ENCODE results near the gene CPM.

Gene CPM

GRCh38 chr12:68863109-68863770 lies 69.7 kb downstream of the CPM start:
- no peak for DNase-seq (ENCODE audit: low read depth)
- no peak for TF ChIP-seq MAX (IDR thresholded peaks at IDR 0.05; ENCODE audit: low read depth, low read length)
- TF ChIP-seq CTCF (IDR thresholded peaks at IDR 0.05; ENCODE audit: low read depth, low read length), result no peak
- no peak for TF ChIP-seq POLR2A (IDR thresholded peaks at IDR 0.05; ENCODE audit: extremely low read depth, insufficient read length)
- TF ChIP-seq MYC (IDR thresholded peaks at IDR 0.05; ENCODE audit: low read depth, low read length), result no peak
- H3K4me3 ChIP-seq (ENCODE audit: low read depth, low read length), result no peak overlapping the region

- no peak for DNase-seq (ENCODE audit: low read depth)
- H3K4me3 ChIP-seq (ENCODE audit: low read depth, low read length), result no peak overlapping the region
- no peak for TF ChIP-seq MYC (IDR thresholded peaks at IDR 0.05; ENCODE audit: low read depth, low read length)
- no peak for TF ChIP-seq MAX (IDR thresholded peaks at IDR 0.05; ENCODE audit: low read depth, low read length)
- TF ChIP-seq POLR2A (IDR thresholded peaks at IDR 0.05; ENCODE audit: extremely low read depth, insufficient read length), result no peak
- no peak for TF ChIP-seq CTCF (IDR thresholded peaks at IDR 0.05; ENCODE audit: low read depth, low read length)
These were observed 71.1 kb downstream of the CPM start for GRCh38 chr12:68861890-68862289.

GRCh38 chr12:68856510-68856909 lies 76.5 kb downstream of the CPM start:
- DNase-seq (ENCODE audit: low read depth), result no peak
- H3K4me3 ChIP-seq (ENCODE audit: low read depth, low read length), result no peak overlapping the region
- TF ChIP-seq MYC (IDR thresholded peaks at IDR 0.05; ENCODE audit: low read depth, low read length), result no peak

GRCh38 chr12:68855771-68856170 lies 77.2 kb downstream of the CPM start:
- no peak for DNase-seq (ENCODE audit: low read depth)
- TF ChIP-seq CTCF (IDR thresholded peaks at IDR 0.05; ENCODE audit: low read depth, low read length) (no peak), POLR2A (IDR thresholded peaks at IDR 0.05; ENCODE audit: extremely low read depth, insufficient read length) (no peak), MYC (IDR thresholded peaks at IDR 0.05; ENCODE audit: low read depth, low read length) (no peak), MAX (IDR thresholded peaks at IDR 0.05; ENCODE audit: low read depth, low read length) (no peak)
- H3K4me3 ChIP-seq (ENCODE audit: low read depth, low read length), result no peak overlapping the region

DNA sequence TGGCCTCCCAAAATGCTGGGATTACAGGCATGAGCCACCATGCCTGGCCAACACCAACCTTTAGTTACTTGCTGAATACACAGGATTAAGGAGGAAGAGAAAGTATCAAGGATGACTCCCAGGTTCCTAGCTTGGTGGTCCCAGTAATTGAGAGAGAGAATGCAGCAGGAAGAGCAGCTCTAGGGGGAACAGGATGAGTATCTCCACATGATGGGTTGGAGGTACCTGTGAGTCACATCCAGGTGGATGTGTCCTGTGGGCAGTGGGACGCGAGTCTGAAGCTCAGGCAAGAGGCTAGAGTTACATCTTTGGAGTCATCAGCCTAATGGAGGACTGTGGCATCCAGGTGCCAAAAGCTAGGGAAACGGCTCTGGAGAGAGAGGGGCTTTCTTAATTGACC lies 77.9 kb downstream of the CPM start:
- TF ChIP-seq POLR2A (IDR thresholded peaks at IDR 0.05; ENCODE audit: extremely low read depth, insufficient read length) (no peak), CTCF (IDR thresholded peaks at IDR 0.05; ENCODE audit: low read depth, low read length) (no peak), MYC (IDR thresholded peaks at IDR 0.05; ENCODE audit: low read depth, low read length) (no peak), MAX (IDR thresholded peaks at IDR 0.05; ENCODE audit: low read depth, low read length) (no peak)
- DNase-seq (ENCODE audit: low read depth), result no peak
- H3K4me3 ChIP-seq (ENCODE audit: low read depth, low read length), result no peak overlapping the region

- DNase-seq (ENCODE audit: low read depth), result no peak
- no peak overlapping the region for H3K4me3 ChIP-seq (ENCODE audit: low read depth, low read length)
- TF ChIP-seq MYC (IDR thresholded peaks at IDR 0.05; ENCODE audit: low read depth, low read length), result no peak
- no peak for TF ChIP-seq CTCF (IDR thresholded peaks at IDR 0.05; ENCODE audit: low read depth, low read length)
- TF ChIP-seq POLR2A (IDR thresholded peaks at IDR 0.05; ENCODE audit: extremely low read depth, insufficient read length), result no peak
- no peak for TF ChIP-seq MAX (IDR thresholded peaks at IDR 0.05; ENCODE audit: low read depth, low read length)
These were observed 78.4 kb downstream of the CPM start for GRCh38 chr12:68854554-68854953.
